ENCODE measurements around the gene SETD6. TPM values are rescaled to one million over a fixed set of nuclear protein-coding genes. Genes with fewer than 3 reads are reported as not detected.

The SETD6 gene
- total RNA-seq, 1 donor from 2014 or later: 25.0 TPM

DNA sequence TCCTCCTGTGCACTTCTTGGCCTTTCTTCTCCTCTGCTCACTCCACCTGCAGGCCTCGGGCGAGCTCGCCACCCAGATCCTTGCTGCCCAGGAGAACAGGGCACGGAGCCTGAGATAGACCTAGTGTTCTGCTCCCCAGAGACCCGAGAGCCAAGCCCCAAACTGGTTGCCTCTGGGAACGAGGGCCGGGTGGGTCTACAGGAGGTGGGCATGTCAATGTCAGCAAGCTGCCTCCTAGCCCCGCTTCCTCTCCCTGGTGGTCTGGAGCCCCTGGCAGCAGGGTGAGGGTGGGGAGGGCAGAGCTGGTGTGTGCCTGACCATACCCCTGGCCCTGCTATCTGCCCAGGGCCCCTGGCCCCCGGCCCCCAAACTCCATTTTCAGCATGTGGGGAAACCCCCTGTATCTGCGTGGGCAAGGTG lies 16.2 kb upstream of the SETD6 start:
- Histone ChIP-seq H3K36me3 (no peaks in the 10 kb centered on the region), H3K9ac (no peak overlapping the region), H3K27me3 (peaks cover 25% of the 10 kb centered on the region), H3K9me3 (ENCODE audit: low read depth) (no peaks in the 10 kb centered on the region), H3F3A (ENCODE audit: low read depth) (peaks cover 23% of the 10 kb centered on the region), H3K4me2 (no peak overlapping the region), H3K4me3 (no peak overlapping the region), H3K27ac (no peak overlapping the region), H3K79me2 (ENCODE audit: low read depth) (no peaks in the 10 kb centered on the region), H2AFZ (replicated peaks) (no peak overlapping the region), H4K20me1 (ENCODE audit: low read depth) (no peaks in the 10 kb centered on the region), H3K4me1 (peaks cover 32% of the 10 kb centered on the region)
- DNase-seq (ENCODE audit: low spot score): no peak
- H3K36me3 Mint-ChIP-seq: no peaks in the 10 kb centered on the region
- H3K27me3 Mint-ChIP-seq (ENCODE audit: insufficient read depth, low read depth): peaks cover 11% of the 10 kb centered on the region
- no peaks in the 10 kb centered on the region for H3K9me3 Mint-ChIP-seq
- H3K4me1 Mint-ChIP-seq: peaks cover 52% of the 10 kb centered on the region
- H3K27ac Mint-ChIP-seq: peak overlapping the region; percentile 94
- H3K4me3 Mint-ChIP-seq: peak overlapping the region; percentile 66
- TF ChIP-seq CTCF (IDR thresholded peaks at IDR 0.05): no peak
- no peak for TF ChIP-seq EZH2 (IDR thresholded peaks at IDR 0.05)
- no peak for TF ChIP-seq EZH2phosphoT487 (IDR thresholded peaks at IDR 0.05)

- Mint-ChIP-seq H3K9me3 (no peaks in the 10 kb centered on the region), H3K27me3 (ENCODE audit: insufficient read depth, low read depth) (peaks cover 11% of the 10 kb centered on the region), H3K27ac (peak within 1 kb of the TSS; percentile 94), H3K36me3 (no peaks in the 10 kb centered on the region), H3K4me3 (peak within 1 kb of the TSS; percentile 88), H3K4me1 (peaks cover 45% of the 10 kb centered on the region)
- Histone ChIP-seq H3K27me3 (peaks cover 25% of the 10 kb centered on the region), H3K4me1 (peaks cover 27% of the 10 kb centered on the region), H3K9me3 (ENCODE audit: low read depth) (no peaks in the 10 kb centered on the region), H4K20me1 (ENCODE audit: low read depth) (no peaks in the 10 kb centered on the region), H3K27ac (no peak within 1 kb of the TSS), H3F3A (ENCODE audit: low read depth) (peaks cover 21% of the 10 kb centered on the region), H2AFZ (replicated peaks) (no peak within 1 kb of the TSS), H3K9ac (no peak within 1 kb of the TSS), H3K4me3 (peak within 1 kb of the TSS; percentile 56), H3K4me2 (peak within 1 kb of the TSS; percentile 89), H3K79me2 (ENCODE audit: low read depth) (no peaks in the 10 kb centered on the region), H3K36me3 (no peaks in the 10 kb centered on the region)
- TF ChIP-seq EZH2phosphoT487 (IDR thresholded peaks at IDR 0.05) (no peak), CTCF (IDR thresholded peaks at IDR 0.05) (no peak), EZH2 (IDR thresholded peaks at IDR 0.05) (no peak)
- peak; percentile 91 for DNase-seq (ENCODE audit: low spot score)
Observed at GRCh38 chr16:58499615-58500351, 15.5 kb upstream of the SETD6 start, which contains the start of gene NDRG4. NDRG4 (plus strand) TSS chr16:58500143; CDS start chr16:58500249, 106 bp downstream.

GRCh38 chr16:58500430-58501241 lies 14.7 kb upstream of the SETD6 start:
- no peak overlapping the region for H3K9ac ChIP-seq
- H3K27me3 ChIP-seq: peaks cover 25% of the 10 kb centered on the region
- H3K4me3 ChIP-seq: peak overlapping the region; percentile 56
- TF ChIP-seq EZH2 (IDR thresholded peaks at IDR 0.05): no peak
- no peak for TF ChIP-seq CTCF (IDR thresholded peaks at IDR 0.05)
- TF ChIP-seq EZH2phosphoT487 (IDR thresholded peaks at IDR 0.05): no peak
- peak overlapping the region; percentile 37 for H3K27ac Mint-ChIP-seq
- no peaks in the 10 kb centered on the region for H3K79me2 ChIP-seq (ENCODE audit: low read depth)
- peak overlapping the region; percentile 88 for H3K4me3 Mint-ChIP-seq
- peaks cover 37% of the 10 kb centered on the region for H3K4me1 Mint-ChIP-seq
- peaks cover 7% of the 10 kb centered on the region for H3K27me3 Mint-ChIP-seq (ENCODE audit: insufficient read depth, low read depth)
- DNase-seq (ENCODE audit: low spot score): peak; percentile 52
- peak overlapping the region; percentile 45 for H2AFZ ChIP-seq (replicated peaks)
- H3K4me2 ChIP-seq: peak overlapping the region; percentile 89
- no peaks in the 10 kb centered on the region for H3K36me3 ChIP-seq
- no peaks in the 10 kb centered on the region for H3K9me3 ChIP-seq (ENCODE audit: low read depth)
- peaks cover 22% of the 10 kb centered on the region for H3K4me1 ChIP-seq
- H3F3A ChIP-seq (ENCODE audit: low read depth): peaks cover 14% of the 10 kb centered on the region
- no peaks in the 10 kb centered on the region for H3K9me3 Mint-ChIP-seq
- H3K27ac ChIP-seq: no peak overlapping the region
- H4K20me1 ChIP-seq (ENCODE audit: low read depth): no peaks in the 10 kb centered on the region
- no peaks in the 10 kb centered on the region for H3K36me3 Mint-ChIP-seq
